ENCODE results near the gene PHTF1.
"Not testable (repeated sequence)": the region's sequence is repeated elsewhere in the genome, so short reads cannot be mapped to it uniquely, and the experiment has no call there.

The PHTF1 gene

DNA sequence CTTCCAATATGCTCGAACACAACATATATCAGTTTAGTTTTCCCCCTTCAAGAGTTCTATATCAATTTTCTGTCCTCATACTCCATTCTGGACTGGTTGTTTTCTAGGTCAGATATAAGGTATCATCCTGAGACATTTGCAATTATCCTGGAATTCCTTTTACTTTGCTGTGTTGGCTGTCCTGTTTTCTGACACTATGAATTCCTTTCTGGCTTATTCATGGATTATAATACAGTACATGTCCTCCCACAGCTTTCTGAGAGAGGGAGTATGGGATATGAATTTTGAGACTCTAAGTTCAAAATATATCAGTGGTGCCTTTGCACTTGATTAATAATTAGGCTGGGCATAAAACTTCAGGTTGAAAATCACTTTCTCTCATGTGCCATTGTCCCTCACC lies 11.9 kb downstream of the PHTF1 start:
- peak; percentile 35 for DNase-seq (ENCODE audit: low read depth)
- TF ChIP-seq, protein P1, sequence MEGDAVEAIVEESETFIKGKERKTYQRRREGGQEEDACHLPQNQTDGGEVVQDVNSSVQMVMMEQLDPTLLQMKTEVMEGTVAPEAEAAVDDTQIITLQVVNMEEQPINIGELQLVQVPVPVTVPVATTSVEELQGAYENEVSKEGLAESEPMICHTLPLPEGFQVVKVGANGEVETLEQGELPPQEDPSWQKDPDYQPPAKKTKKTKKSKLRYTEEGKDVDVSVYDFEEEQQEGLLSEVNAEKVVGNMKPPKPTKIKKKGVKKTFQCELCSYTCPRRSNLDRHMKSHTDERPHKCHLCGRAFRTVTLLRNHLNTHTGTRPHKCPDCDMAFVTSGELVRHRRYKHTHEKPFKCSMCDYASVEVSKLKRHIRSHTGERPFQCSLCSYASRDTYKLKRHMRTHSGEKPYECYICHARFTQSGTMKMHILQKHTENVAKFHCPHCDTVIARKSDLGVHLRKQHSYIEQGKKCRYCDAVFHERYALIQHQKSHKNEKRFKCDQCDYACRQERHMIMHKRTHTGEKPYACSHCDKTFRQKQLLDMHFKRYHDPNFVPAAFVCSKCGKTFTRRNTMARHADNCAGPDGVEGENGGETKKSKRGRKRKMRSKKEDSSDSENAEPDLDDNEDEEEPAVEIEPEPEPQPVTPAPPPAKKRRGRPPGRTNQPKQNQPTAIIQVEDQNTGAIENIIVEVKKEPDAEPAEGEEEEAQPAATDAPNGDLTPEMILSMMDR (conservative IDR thresholded peaks at IDR 0.05; ENCODE audit: low read length), result no peak
- no peak overlapping the region for H3K4me3 ChIP-seq (ENCODE audit: low read length)

DNA sequence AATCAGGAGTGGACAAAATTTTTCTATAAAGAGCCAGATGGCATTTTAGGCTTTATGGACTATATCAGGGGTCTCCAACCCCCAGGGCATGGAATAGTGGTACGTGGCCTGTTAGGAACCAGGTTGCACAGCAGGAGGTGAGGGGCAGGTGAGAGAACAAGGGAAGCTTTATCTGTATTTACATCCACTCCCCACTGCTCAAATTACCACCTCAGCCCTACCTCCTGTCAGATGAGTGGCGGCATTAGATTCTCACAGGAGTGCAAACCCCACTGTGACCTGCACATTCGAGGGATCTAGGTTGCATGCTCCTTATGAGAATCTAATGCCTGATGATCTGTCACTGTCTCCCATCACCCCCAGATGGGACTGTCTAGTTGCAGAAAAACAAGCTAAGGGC lies 13.9 kb downstream of the PHTF1 start:
- no peak overlapping the region for H3K4me3 ChIP-seq (ENCODE audit: low read length)
- TF ChIP-seq, protein P1 (conservative IDR thresholded peaks at IDR 0.05; ENCODE audit: low read length), result no peak
- DNase-seq (ENCODE audit: low read depth), result no peak

DNA sequence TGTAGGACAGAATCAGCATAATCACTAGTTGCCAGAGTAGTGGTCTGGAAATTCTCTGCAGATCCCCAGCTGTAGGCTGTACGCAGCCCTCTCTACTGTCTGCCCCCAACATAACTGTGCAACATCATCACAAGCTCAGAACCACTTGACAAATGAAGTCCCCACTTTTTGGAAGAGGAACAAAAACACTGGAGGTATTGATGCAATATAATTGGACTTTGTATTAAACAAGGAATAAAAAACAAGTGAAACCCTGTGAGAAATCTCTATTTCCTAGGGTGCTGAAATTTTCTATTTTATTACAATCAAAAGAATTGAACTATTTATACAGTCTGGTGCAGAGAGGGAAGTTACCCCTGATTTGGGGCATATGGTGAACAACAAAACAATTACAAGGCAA lies 15.2 kb downstream of the PHTF1 start:
- H3K4me3 ChIP-seq (ENCODE audit: low read length), result no peak overlapping the region
- no peak for DNase-seq (ENCODE audit: low read depth)
- TF ChIP-seq, protein P1 (conservative IDR thresholded peaks at IDR 0.05; ENCODE audit: low read length), result no peak

DNA sequence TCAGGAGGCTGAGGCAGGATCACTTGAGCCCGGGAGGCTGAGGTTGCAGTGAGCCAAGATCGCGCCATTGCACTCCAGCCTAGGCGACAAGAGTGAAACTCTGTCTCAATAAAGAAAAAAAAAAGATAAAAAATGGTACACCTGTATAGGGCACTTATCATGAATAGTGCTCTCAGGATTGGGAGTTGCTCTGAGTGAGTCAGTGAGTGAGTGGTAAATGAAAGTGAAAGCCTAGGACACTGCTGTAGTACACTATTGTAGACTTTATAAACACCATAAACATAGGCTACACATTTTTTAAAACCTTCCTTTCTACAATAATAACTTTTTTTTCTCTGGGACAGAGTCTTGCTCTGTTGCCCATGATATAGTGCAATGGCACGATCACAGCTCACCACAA lies 16.8 kb downstream of the PHTF1 start:
- H3K4me3 ChIP-seq (ENCODE audit: low read length), result no peak overlapping the region
- TF ChIP-seq, protein P1 (conservative IDR thresholded peaks at IDR 0.05; ENCODE audit: low read length), result no peak
- no peak for DNase-seq (ENCODE audit: low read depth)

DNA sequence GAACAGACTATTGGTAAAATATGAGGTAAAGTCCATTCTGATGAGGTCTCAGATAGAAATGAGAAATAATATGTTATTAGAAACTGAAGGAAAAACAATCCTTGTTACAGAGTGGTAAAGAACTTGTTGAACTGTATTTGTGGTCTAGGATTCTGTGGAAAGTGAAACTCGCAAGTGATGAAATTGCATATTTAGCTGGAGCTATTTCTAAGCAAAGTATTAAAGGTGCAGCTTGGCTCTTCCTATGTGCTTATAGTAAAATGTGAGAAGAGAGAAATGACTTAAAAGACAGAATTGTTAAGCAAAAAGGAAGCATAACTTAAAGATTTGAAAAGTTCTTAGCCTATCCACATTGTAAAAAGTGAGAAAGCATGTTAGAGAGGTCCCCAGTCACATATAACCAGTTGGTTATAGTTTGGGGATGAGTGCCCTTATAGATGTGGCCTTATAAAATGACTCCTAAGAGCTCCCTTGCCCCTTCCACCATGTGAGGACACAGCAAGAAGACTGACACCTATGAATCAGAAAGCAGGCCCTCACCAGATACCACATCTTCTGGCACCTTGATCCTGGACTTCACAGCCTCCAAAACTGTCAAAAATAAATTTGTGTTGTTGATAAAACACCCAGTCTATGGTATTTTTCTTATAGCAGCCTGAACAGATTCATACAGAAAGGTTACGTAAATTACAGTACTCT lies 24.8 kb downstream of the PHTF1 start:
- TF ChIP-seq, protein P1 (conservative IDR thresholded peaks at IDR 0.05; ENCODE audit: low read length), result no peak
- no peak for DNase-seq (ENCODE audit: low read depth)
- H3K4me3 ChIP-seq (ENCODE audit: low read length), result no peak overlapping the region

DNA sequence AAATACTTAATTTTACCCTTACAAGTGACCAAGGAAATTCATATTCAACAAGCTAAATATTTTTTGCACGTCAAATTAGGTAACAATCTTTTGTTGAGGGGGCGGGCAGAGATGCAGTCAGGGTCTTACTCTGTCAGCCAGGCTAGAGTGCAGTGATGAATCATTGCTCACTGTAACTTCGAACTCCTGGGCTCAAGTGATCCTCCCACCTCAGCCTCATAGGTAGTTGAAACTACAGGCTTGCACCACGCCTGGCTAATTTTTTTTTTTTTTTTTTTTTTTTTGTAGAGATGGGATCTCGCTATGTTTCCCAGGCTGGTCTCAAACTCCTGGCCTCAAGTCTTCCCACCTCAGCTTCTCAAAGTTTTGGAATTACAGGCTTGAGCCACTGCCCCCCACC lies 26.5 kb downstream of the PHTF1 start:
- DNase-seq (ENCODE audit: low read depth), result no peak
- H3K4me3 ChIP-seq (ENCODE audit: low read length), result no peak overlapping the region
- TF ChIP-seq, protein P1 (conservative IDR thresholded peaks at IDR 0.05; ENCODE audit: low read length), result no peak

DNA sequence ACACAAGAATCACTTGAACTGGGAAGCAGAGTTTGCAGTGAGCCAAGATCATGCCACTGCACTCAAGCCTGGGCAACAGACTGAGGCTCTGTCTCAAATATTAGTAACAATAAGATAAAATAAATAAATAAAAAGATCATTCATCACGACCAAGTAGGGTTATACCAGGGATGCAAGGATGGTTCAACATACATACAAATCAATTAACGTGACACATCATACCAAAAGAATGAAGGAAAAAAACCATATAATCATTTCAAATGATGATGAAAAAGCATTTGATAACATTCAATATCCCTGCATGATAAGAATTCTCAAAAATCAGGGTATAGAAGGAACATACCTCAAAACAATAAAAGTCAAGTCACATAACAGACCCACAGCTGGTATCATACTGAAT lies 38.3 kb downstream of the PHTF1 start:
- DNase-seq (ENCODE audit: low read depth), result no peak
- no peak overlapping the region for H3K4me3 ChIP-seq (ENCODE audit: low read length)
- TF ChIP-seq, protein P1 (conservative IDR thresholded peaks at IDR 0.05; ENCODE audit: low read length), result no peak

DNA sequence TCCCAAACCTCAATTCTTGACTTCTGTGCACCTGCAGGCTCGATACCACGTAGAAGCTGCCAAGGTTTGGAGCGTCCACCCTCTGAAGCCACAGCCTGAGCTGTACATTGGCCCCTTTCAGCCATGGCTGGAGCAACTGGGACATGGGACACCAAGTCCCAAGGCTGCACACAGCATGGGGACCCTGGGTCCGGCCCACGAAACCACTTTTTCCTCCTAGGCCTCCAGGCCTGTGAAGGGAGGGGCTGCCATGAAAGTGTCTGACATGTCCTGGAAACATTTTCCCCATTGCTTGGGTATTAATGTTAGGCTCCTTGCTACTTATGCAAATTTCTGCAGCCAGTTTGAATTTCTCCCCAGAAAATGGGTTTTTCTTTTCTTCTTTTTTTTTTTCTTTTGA lies 40.7 kb downstream of the PHTF1 start:
- DNase-seq (ENCODE audit: low read depth); H3K4me3 ChIP-seq (ENCODE audit: low read length): not testable (repeated sequence)

DNA sequence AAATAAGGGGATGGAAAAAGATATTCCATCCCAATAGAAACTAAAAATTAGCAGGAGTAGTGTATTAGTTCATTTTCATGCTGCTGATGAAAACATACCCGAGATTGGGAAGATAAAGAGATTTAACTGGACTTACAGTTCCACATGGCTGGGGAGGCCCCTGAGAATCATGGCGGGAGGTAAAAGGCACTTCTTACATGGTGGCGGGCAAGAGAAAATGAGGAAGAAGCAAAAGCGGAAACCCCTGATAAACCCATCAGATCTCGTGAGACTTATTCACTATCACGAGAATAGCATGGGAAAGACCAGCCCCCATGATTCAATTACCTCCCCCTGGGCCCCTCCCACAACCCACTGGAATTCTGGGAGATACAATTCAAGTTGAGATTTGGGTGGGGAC lies 41.8 kb downstream of the PHTF1 start:
- not testable (repeated sequence) for DNase-seq (ENCODE audit: low read depth); H3K4me3 ChIP-seq (ENCODE audit: low read length)
